Gastroesophageal sphincter (tissue), 4 donors: ENCODE measurements around the gene AP2S1. TPM values are rescaled to one million over a fixed set of nuclear protein-coding genes. Genes with fewer than 3 reads are reported as not detected.

Source experiments
- ATAC-seq: fragments of 150-250 bp; one replicate; pipeline ENCODE4 v1.9.1; 2016; ENCODE audit warnings: mild to moderate bottlenecking, moderate library complexity
- H3K27ac ChIP-seq, 4 donors: fragments of 200-600 bp; sonication (generic) in 3 of 4; 1 replicate in 3 of 4; 2 replicates in 1 of 4; pipeline ENCODE4 v1.5.1; 2016 to 2019
- H3K27me3 ChIP-seq: fragments of 200-600 bp; sonication (generic); one replicate; pipeline ENCODE4 v1.5.1; 2019
- H3K36me3 ChIP-seq, 2 donors: fragments of 200-600 bp; sonication (generic); one replicate each; pipeline ENCODE4 v1.5.1; 2019; ENCODE audit warnings: control low read depth in 1 of 2
- H3K4me1 ChIP-seq, 3 donors: fragments of 200-600 bp; sonication (generic); 1 replicate in 2 of 3; 2 replicates in 1 of 3; pipeline ENCODE4 v1.5.1; 2016 to 2019; ENCODE audit warnings: control low read depth in 2 of 3
- H3K4me3 ChIP-seq, 2 donors: fragments of 200-600 bp; sonication (generic); one replicate each; pipeline ENCODE4 v1.5.1; 2019; ENCODE audit warnings: mild to moderate bottlenecking in 1 of 2, moderate library complexity in 1 of 2
- H3K9me3 ChIP-seq, 3 donors: fragments of 200-600 bp; sonication (generic); one replicate each; pipeline ENCODE4 v1.5.1; 2017 to 2019; ENCODE audit warnings: control low read depth in 2 of 3
- CTCF ChIP-seq, 4 experiments: fragments of 200-600 bp in 2 of 4; fragments of 450-650 bp in 2 of 4; sonication (generic) in 1 of 4; IDR thresholded peaks; one replicate each; pipeline ENCODE4 v1.5.1; 2017 to 2019; ENCODE audit warnings: antibody characterized with exemption in 4 of 4, mild to moderate bottlenecking in 2 of 4, moderate library complexity in 2 of 4
- EP300 ChIP-seq: sonication (generic); formaldehyde crosslinking; IDR thresholded peaks from one replicate; pipeline ENCODE4 v1.6.1; 2017; ENCODE audit warnings: antibody characterized with exemption, mild to moderate bottlenecking
- POLR2A ChIP-seq, 2 donors: fragments of 450-650 bp; IDR thresholded peaks; one replicate each; pipeline ENCODE4 v1.6.1; 2017; ENCODE audit warnings: antibody characterized with exemption in 2 of 2, mild to moderate bottlenecking in 2 of 2, moderate library complexity in 1 of 2
- POLR2AphosphoS5 ChIP-seq: sonication (generic); formaldehyde crosslinking; IDR thresholded peaks from one replicate; pipeline ENCODE4 v1.6.1; 2017; ENCODE audit warnings: antibody characterized with exemption
- WGBS, 2 donors: methylation state at CpG; one replicate each; pipeline ENCODE4 v1.1.5; 2018; ENCODE audit warnings: low coverage in 1 of 2; 5-methylcytosine and 5-hydroxymethylcytosine counted together
- total RNA-seq, 4 donors: library from RNA; depleted of rRNA; stranded (reverse); fragments of >200 nt; gene quantifications; one replicate each; pipeline ENCODE4 v1.1.0, GENCODE V29; 2016

The AP2S1 gene
- total RNA-seq, 4 donors from 2014 or later, result 40.6 to 76.2 (median 66.5) TPM

- Histone ChIP-seq H3K36me3 (no peaks in the 10 kb centered on the region), H3K27ac (peak overlapping the region in 3 of 4 donors; percentile 73 to 100 (median 97)), H3K9me3 (no peaks in the 10 kb centered on the region), H3K4me3 (peak overlapping the region in 1 of 2 donors; percentile 98), H3K4me1 (peaks cover 6 to 78% (median 27%) of the 10 kb centered on the region in 3 donors), H3K27me3 (no peaks in the 10 kb centered on the region)
- TF ChIP-seq POLR2A (IDR thresholded peaks at IDR 0.05), result no peak
- WGBS, 2 donors, result 39 to 73% methylated on average over 2 to 4 of the region's 4 CpGs
- ATAC-seq, result no peak
These were observed 12.5 kb upstream of the AP2S1 start for GRCh38 chr19:46862974-46863632.

- peaks cover 6 to 73% (median 27%) of the 10 kb centered on the region in 3 donors for H3K4me1 ChIP-seq
- ATAC-seq, result no peak
- no peaks in the 10 kb centered on the region for H3K9me3 ChIP-seq
- H3K36me3 ChIP-seq, result no peaks in the 10 kb centered on the region
- H3K4me3 ChIP-seq, result peak overlapping the region; percentile 65 to 98
- TF ChIP-seq CTCF (IDR thresholded peaks at IDR 0.05), result no peak
- no peak for TF ChIP-seq POLR2A (IDR thresholded peaks at IDR 0.05)
- no peak for TF ChIP-seq EP300
- H3K27ac ChIP-seq, result peak overlapping the region; percentile 93 to 100 (median 98)
- H3K27me3 ChIP-seq, result no peaks in the 10 kb centered on the region
- 1 to 2% methylated on average over 9 of the region's 9 CpGs for WGBS, 2 donors
These were observed 11.8 kb upstream of the AP2S1 start for GRCh38 chr19:46862503-46862834.

- H3K36me3 ChIP-seq, result no peaks in the 10 kb centered on the region
- TF ChIP-seq POLR2A (IDR thresholded peaks at IDR 0.05), result no peak
- TF ChIP-seq CTCF (IDR thresholded peaks at IDR 0.05), result no peak
- TF ChIP-seq EP300, result no peak
- no peak for TF ChIP-seq POLR2AphosphoS5
- H3K9me3 ChIP-seq, result no peaks in the 10 kb centered on the region
- peak overlapping the region; percentile 93 to 100 (median 98) for H3K27ac ChIP-seq
- H3K27me3 ChIP-seq, result no peaks in the 10 kb centered on the region
- H3K4me3 ChIP-seq, result peak overlapping the region; percentile 65 to 98
- WGBS, 2 donors, result 0 to 1% methylated on average over 18 to 19 of the region's 19 CpGs
- peaks cover 6 to 73% (median 27%) of the 10 kb centered on the region in 3 donors for H3K4me1 ChIP-seq
- ATAC-seq, result no peak
These were observed 11.3 kb upstream of the AP2S1 start for GRCh38 chr19:46861691-46862502.

- Histone ChIP-seq H3K4me1 (peaks cover 6 to 72% (median 27%) of the 10 kb centered on the region in 3 donors), H3K9me3 (no peaks in the 10 kb centered on the region), H3K27ac (peak within 1 kb of the TSS; percentile 93 to 100 (median 98)), H3K27me3 (no peaks in the 10 kb centered on the region), H3K4me3 (peak within 1 kb of the TSS; percentile 65 to 98), H3K36me3 (no peaks in the 10 kb centered on the region)
- WGBS, 2 donors, result 0% methylated on average over 2 to 5 of the region's 91 CpGs
- TF ChIP-seq EP300, result no peak
- TF ChIP-seq POLR2A (IDR thresholded peaks at IDR 0.05), result peak; percentile 3 to 19
- TF ChIP-seq CTCF (IDR thresholded peaks at IDR 0.05), result peak in 1 of 4 experiments; percentile 9
- TF ChIP-seq POLR2AphosphoS5, result no peak
- ATAC-seq, result peak; percentile 57
These were observed 10.4 kb upstream of the AP2S1 start, which contains the start of gene ARHGAP35 for GRCh38 chr19:46860846-46861690. ARHGAP35 (plus strand) TSS chr19:46860997; CDS start chr19:46918676, 57,679 bp downstream.
